ENCODE results near the gene PLPP7. TPM values are rescaled to one million over a fixed set of nuclear protein-coding genes. Genes with fewer than 3 reads are reported as not detected.
"Not testable (repeated sequence)": the region's sequence is repeated elsewhere in the genome, so short reads cannot be mapped to it uniquely, and the experiment has no call there.

PLPP7 gene
- polyA plus RNA-seq, result 1 to 10 TPM; 1.5 to 5.6 (median 5.6) TPM

DNA sequence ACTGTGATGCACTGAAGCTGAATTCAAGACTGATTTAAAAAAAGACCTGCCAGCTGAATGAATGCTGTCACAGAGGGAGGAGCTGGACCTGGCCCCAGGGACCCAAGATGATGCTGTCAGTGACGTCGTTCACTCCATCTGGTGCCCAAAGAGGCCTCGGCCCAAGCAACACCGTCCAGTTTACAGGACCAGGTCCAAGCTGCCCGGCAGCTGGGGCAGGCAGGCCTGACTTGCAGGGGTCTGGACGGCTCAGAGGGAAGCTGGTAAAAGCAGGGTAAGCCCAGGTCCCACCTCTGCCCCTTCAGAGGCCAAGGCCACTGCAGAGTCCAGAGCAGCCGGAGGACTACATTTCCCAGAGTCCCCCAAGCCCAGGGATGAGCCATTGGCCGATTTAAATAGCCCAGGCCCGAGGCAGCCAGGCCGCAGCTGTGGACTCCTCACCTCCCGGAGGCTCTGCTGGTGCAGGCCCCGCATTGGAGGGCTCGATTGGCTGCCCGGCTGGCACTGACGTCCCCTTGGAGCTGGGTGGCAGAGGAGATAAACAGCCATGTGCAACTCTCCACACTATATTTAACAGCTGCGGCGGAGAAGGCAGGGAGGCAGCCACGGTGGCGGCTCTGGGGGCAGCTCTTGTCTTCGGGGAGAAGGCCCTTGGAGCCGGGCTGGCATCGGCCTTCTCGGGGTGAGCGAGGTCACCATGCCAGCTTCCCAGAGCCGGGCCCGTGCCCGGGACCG lies at the start of gene PLPP7:
Gene PLPP7 (plus strand): TSS at position 423 of the 735 bp plus-strand sequence. CDS start 275 bp downstream, at position 698.
- no peak within 1 kb of the TSS for H3K27ac ChIP-seq (ENCODE audit: low read depth, low read length)
- whole genome bisulfite sequencing, 3 donors, result 44 to 61% (median 46%) methylated on average over 28 of the region's 28 CpGs

DNA sequence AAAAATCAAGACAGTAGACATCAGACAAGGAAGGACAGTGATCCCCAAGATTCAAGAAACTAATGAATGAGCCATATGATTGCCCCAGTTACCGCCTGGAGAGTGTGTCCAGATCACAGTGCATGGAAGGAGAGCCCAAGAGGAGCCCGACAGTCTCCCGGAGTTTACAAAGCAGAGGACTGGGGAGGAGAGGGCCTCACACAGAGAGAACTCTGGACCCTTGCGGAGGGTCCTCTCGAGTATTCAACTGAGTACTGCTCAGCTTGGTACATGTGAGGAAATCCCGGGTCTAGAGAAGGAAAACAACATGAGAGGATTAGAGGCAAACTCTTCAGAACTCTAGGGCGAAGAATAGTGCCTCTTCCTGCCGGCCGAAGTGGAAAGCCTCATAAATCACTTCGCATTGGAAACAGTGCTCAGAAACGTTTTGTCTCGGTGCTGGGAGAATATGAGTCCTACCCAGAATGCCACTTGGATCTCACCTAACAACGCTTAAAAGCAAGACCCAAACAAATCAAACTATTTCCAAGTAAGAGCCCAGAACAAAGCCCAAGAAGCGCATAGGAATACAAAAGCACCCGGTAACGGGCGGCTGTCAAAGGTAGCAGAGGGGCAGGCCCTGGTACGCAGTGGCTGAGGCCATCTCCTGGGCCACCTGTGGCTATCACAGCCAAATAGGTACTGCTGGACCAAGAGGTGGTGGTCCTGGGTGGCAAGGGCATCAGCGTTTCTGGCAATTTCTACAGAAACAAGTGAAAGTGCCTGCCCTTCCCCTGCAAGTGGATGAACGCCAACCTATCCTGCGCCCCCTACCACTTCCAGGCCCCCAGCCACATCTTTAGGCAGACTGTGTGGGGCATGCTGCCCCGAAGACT lies 49.2 kb upstream of the PLPP7 start:
- 73 to 79% (median 75%) methylated on average over 22 of the region's 22 CpGs for WGBS, 3 donors
- no peak overlapping the region for H3K27ac ChIP-seq (ENCODE audit: low read depth, low read length)

DNA sequence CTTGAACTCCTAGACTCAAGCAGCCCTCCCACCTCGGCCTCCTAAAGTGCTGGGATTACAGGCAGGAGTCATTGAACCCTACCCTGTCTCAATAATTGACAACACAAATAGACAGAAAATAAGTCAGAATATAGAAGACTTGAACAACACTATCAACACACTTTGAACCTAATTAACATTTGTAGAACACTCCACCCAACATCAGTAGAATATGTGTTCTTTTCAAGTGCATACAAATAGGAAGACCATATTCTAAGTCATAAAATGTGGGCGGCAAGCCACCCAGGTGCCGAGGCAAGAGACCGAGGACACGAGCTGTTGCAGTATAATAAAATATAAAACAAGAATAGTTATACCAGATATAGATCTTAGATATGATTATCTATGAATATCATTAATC lies 45.2 kb upstream of the PLPP7 start:
- not testable (repeated sequence) for H3K27ac ChIP-seq (ENCODE audit: low read depth, low read length)
- 92 to 96% (median 92%) methylated on average over 5 of the region's 5 CpGs for WGBS, 3 donors

DNA sequence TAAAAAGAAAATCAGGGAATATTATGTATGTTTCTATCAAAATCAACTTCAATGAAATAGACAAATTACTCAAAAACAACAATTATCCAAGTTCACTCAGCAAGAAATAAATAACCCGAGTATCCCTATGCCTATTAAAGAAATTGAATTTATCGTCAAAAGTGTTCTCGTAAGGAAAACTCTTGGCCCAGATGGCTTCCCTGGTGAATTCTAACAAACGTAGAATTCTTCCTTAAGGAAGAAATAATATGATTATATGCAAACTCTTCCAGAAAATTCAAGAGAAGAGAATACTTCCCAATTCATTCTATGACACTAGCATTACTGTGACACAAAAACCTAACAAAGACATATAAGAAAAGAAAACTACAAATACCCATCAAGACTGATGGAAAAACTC lies 42.9 kb upstream of the PLPP7 start:
- 73 to 82% (median 76%) methylated on average over 4 of the region's 4 CpGs for WGBS, 3 donors

DNA sequence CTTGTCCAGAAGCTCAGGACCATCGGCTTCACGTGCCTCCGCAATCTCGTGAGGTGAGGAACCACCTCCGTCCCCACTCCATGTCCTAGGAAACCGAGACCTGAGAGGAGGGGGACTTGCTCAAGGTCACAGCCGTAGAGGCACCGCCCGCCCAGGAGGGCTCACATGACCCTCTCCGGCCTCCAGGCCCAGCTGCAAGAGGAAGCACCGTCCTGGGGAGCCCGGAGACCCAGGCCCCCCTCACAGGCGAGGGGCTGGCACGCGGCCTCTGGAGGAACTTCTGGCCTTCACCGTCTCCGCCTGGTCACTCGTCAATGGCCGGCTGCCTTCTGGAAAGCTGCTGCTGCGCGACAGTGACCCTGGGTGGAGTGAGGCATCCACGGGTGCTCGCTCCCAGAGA lies 37.4 kb upstream of the PLPP7 start:
- no peak overlapping the region for H3K27ac ChIP-seq (ENCODE audit: low read depth, low read length)
- WGBS, 3 donors, result 53 to 84% (median 70%) methylated on average over 23 of the region's 23 CpGs

More for the DNA sequence above, 42.9 kb upstream of the PLPP7 start:
- no peak overlapping the region for H3K27ac ChIP-seq (ENCODE audit: low read depth, low read length)

DNA sequence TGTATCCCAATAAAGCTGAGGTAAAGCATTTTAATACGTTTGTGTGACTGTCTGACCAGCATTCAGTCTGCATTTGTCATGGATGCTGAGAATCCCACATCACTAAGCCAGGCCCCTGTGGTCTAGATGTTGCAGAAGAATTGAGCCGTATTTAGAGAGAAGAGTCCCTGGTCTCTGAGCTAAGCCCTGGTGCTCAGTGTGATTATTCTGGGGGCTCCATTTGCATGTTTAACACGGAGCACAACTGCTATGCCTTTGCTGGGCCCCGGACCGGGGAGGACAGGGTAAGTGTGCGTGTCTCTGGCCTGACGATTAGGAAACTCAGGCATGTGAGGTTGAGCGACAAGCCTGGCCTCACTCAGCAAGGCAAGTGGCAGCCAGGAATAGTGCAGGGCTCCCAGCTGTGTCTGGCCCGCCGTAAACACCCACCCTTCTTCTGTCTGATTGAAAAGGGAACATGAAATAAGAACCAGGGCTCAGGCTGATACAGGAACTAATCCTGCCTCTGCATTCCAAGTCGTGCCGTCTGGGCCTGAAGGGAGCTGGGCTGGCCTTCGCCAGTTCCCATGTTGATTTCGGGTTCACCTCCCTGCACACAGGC lies 35.5 kb upstream of the PLPP7 start:
- WGBS, 3 donors, result 61 to 78% (median 63%) methylated on average over 14 of the region's 14 CpGs
- no peak overlapping the region for H3K27ac ChIP-seq (ENCODE audit: low read depth, low read length)

DNA sequence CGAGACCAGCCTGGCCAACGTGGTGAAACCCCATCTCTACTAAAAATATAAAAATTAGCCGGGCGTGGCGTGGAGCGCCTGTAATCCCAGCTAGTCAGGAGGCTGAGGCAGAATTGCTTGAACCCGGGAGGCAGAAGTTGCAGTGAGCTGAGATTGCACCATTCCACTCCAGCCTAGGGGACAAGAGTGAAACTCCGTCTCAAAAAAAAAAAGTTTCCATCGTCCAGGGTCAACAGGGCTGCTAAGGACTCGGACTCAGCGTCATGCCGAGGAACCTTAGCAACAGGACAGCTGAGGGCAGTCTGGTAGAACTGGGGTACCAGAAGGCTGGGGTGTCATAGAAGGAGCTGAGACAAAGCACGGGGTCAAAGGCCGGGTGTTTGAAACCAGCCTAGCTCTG lies 34.9 kb upstream of the PLPP7 start:
- H3K27ac ChIP-seq (ENCODE audit: low read depth, low read length), result no peak overlapping the region
- 77 to 92% (median 82%) methylated on average over 14 of the region's 14 CpGs for WGBS, 3 donors

DNA sequence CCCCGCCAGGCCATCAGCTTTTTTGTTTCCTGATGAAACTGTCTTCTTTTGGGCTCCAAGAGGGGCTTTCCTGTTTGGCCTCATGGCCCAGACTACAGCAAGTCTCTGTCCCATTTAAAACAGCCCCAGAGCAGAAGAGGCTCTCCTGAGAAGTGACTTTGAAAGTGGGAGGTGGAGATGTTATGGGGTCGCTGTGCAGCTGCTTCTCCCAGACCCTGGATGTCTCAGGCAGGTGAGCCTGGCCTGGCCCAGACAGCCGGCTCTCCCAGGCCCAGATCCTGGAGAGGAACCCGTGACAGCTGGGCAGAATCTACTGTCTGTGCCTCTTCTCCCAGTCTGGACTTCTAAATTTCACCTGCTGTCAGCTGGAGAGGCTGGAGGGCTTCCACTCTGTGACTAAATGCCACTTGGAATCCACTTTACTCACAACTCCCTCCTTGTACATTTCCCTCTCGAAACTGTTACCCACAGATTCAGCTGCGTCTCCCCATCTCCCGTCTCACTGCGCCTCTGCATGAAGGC lies 33.8 kb upstream of the PLPP7 start:
- H3K27ac ChIP-seq (ENCODE audit: low read depth, low read length), result no peak overlapping the region
- WGBS, 3 donors, result 44 to 82% (median 44%) methylated on average over 8 of the region's 8 CpGs

DNA sequence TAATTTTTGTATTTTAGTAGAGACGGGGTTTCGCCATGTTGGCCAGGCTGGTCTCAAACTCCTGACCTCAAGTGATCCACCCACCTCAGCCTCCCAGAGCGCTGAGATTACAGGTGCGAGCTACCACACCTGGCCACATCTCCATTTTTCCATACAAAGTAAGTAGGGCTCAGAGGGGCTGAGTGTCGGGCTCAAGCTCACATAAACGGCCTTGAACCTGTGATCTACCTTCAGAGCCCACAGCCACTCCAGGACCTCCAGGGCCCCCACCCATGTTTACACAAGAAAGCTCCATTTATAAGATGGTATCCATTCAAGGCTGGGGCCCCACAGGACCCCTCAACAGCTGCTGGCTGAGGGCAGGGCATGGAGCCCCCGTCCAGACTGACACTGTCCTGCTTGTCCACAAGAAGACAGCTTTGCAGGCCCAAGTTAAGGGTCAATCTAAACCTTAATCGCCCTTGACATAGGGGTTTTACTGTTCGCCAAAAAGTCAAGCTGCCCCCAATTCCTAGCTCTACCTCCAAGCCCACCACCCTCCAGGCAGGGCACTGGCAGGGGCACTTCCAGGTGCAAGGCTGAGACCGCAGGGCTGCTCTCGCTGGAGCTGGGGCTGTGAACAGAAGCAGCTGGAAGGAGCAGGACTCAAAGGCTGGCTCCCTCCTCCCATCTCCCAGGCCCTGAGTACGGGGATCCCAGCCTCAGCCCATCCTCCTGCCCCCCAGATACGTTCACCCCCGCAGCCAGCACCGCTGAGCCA lies 32.1 kb upstream of the PLPP7 start:
- 76 to 93% (median 87%) methylated on average over 15 of the region's 15 CpGs for WGBS, 3 donors
- H3K27ac ChIP-seq (ENCODE audit: low read depth, low read length), result no peak overlapping the region

DNA sequence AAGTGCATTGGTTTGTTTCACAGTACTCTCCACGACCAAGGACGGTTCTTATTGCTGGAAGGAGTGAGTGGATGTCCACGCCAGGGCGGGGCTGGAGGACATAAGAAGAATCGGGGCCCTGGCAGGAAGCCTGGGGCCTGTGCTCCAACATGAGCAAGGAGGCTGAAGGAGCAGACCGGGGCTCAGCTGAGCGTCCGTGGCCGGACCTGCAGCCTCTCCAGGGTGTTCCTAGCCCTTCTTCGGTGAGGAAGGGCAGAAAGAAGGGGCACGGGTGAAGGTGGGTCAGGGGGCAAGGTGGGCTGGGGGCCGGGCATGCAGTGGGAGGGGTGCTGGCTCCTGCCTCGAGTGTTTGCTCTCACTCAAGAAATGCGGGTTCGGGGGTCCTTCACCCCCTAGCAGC lies 31.3 kb upstream of the PLPP7 start:
- no peak overlapping the region for H3K27ac ChIP-seq (ENCODE audit: low read depth, low read length)
- WGBS, 3 donors, result 54 to 74% (median 62%) methylated on average over 15 of the region's 15 CpGs

DNA sequence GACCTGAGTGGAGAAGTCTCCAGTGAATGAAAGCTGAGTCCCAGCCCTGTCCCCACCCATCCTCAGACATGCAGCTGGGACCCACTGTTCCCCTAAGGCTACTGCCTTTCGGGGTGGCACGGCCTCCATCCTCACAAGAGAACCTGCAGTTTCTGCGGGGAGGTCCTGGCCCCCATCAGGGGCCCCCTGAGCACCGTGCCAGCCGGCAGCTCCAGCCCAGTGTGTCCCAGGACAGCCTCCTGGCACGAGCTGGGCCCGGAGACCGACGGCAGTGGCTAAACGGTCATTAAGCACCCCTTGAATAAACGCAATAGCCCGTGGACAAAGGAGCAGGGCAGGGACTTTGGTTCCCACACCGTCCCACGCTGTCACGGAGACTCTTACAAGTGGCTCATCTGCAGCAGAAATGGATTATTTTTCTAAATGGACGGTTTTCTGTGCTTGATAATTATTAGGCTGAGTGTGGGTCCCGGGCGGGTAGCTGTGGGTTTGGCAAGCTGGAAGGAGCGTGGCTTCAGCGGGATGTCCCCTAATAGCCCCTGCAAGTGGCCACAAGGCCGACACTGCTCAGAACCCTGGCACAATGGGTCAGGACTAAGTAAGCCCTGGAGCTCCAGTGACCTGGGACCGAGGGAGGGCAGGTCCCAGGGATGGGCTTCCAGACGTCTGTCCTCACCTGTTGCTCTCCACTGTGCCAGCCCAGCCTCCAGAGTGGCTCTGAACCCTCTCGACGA lies 30.7 kb upstream of the PLPP7 start:
- no peak overlapping the region for H3K27ac ChIP-seq (ENCODE audit: low read depth, low read length)
- 82 to 85% (median 84%) methylated on average over 25 of the region's 25 CpGs for WGBS, 3 donors

DNA sequence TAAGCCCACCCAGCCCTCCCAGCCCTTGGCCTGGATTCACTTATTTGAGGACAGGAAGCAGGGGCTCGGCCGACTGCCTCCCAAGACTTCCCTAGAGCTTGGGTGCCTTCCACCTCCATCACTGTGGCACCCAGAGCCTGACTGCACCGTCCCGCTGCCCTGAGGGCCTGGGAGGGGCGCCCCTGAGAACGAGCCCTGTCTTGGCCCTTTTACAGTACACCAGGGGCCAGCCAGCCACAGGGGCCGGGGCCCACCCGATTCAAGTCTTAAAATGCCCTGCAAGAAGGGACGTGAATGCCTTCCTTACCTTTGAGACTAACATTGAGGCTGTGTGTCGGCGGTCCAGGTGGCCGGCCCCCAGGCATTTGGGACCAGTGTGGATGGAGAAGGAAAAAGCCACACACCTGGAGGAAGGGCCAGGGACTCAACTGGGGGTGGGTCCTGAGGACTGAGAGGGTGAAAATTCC lies 30.1 kb upstream of the PLPP7 start:
- H3K27ac ChIP-seq (ENCODE audit: low read depth, low read length), result no peak overlapping the region
- 87 to 95% (median 94%) methylated on average over 12 of the region's 12 CpGs for WGBS, 3 donors

DNA sequence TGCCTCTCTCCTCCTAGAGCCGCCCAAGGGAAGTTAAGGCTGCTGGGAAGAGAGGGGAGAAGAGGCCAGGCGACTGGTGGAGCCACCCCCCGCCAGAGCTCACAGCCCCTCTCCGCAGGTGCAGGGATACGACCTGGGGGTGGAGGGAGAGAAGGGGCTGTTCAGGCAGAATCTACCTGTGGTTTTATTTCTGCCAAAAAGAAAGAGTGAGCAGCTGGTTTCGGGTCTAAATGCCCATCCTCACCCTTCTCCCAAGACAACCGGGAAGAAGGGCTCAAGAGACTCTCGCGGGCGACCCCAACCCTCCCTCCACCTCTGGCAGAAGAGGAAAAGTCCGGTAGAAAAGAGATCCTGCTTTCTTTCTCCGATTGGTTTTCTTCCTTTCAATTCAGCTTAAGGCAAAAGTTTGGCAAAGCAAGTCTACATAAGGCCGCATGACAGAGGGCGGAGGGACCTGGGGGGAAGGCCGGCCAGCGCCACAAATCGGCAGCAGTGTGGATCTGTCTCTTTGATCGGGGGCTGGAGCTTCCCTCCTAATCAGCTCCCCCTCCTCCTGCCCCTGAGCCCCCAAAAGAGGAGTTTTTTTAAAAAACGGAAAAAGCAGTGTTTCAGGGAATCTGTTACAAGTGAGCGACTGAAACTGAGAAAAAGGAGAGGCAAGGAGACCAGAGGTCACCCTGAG lies 29.5 kb upstream of the PLPP7 start:
- WGBS, 3 donors, result 85 to 87% (median 86%) methylated on average over 19 to 20 of the region's 20 CpGs
- no peak overlapping the region for H3K27ac ChIP-seq (ENCODE audit: low read depth, low read length)

DNA sequence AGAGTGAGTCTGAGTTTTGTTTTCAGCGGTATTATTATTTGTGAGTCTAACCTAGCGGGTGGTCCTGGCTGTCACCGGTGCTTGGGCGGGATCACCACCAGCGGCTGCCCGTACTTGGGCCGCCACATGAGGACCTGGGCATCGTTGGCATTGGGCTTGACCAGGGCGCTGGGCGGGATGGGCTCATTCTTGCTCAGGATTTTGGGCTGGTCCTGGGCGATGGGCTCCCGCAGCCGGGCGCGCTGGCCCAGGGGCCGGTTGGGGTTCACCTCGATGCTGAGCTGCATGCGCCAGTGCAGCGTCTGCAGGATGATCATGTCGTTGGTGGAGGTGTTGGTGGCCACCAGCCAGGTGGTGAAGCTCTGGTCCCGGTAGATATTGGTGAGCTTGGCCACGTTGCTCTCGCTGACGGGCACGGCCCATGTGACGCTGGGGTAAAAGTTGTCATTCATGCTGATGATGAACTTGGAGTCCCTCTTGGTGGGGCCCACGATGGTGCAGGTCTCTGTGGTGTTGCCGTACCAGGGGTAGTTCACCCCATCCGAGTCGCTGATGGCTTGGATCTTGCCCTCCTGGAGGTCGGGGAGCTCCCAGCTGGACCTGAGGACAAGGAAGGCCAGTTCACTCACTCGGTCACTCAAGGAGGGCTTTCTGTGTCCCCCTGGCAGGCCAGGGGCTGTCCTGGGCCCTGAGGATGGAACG lies 28.6 kb upstream of the PLPP7 start:
- 90 to 95% (median 92%) methylated on average over 33 of the region's 33 CpGs for WGBS, 3 donors
- no peak overlapping the region for H3K27ac ChIP-seq (ENCODE audit: low read depth, low read length)

DNA sequence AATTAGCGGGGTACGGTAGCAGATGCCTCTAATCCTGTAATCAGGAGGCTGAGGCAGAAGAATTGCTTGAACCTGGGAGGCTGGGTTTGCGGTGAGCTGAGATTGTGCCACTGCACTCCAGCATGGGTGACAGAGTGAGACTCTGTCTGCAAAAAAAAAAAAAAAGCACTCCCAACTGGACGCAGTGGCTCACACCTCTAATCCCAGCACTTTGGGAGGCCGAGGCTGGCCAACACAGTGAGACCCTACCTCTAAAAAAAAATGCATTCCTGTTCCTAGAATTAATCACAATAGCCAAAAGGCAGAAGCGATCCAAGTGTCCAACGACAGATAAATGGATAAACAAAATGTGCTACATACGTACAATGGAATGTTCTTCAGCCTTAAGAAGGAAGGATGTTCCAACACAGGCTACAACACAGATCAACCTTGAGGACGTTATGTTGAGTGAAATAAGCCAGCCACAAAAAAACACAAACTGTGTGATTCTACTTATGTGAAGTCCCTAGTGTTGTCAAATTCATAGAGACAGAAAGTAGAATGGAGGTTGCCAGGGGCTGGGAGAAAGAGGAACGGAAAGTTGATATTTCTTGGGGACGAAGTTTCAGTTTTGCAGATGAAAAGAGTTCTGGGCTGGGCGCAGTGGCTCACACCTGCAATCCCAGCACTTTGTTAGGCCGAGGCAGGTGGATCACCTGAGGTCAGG lies 27.0 kb upstream of the PLPP7 start:
- H3K27ac ChIP-seq (ENCODE audit: low read depth, low read length), result no peak overlapping the region
- WGBS, 3 donors, result 72 to 89% (median 78%) methylated on average over 13 of the region's 13 CpGs

DNA sequence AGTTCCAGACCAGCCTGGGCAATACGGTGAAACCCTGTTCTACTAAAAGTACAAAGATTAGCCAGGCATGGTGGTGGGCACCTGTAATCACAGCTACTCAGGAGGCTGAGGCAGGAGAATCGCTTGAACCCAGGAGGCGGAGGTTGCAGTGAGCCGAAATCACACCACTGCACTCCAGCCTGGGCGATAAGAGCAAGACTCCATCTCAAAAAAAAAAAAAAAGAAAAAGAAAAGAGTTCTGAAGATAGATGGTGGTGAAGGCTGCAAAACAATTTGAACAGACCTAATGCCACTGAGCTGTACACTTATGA lies 26.5 kb upstream of the PLPP7 start:
- not testable (repeated sequence) for H3K27ac ChIP-seq (ENCODE audit: low read depth, low read length)
- 86 to 94% (median 93%) methylated on average over 5 of the region's 5 CpGs for WGBS, 3 donors

All from adipose tissue (tissue), 3 donors.